DND-41 (cell line): Measurements from ENCODE around the gene FBXW7.

Source experiments
- ATAC-seq: fragments of 200-7000 bp; cut with Tn5 transposase; 3 replicates; pipeline ENCODE4 v1.9.1; 2021; ENCODE audit warnings: low read depth; ENCODE audit not compliant: insufficient read depth
- DNase-seq: peaks from one replicate; pipeline ENCODE4 v3.0.0-alpha.2; 2020
- H2AFZ ChIP-seq: 2 replicates; pipeline ENCODE4 v1.6.0; 2012; ENCODE audit warnings: low read depth, low read length
- H3K27ac ChIP-seq: 2 replicates; pipeline ENCODE4 v1.5.1; 2012; ENCODE audit warnings: low read length, inconsistent platforms
- H3K27me3 ChIP-seq: fragments of 200-600 bp; sonication (generic); 2 replicates; pipeline ENCODE4 v1.6.0; 2012; ENCODE audit warnings: low read length, mild to moderate bottlenecking, inconsistent platforms; ENCODE audit not compliant: insufficient read depth, poor library complexity
- H3K36me3 ChIP-seq: 2 replicates; pipeline ENCODE4 v1.5.1; 2012; ENCODE audit warnings: low read length, inconsistent platforms; ENCODE audit not compliant: insufficient read depth
- H3K4me1 ChIP-seq: 2 replicates; pipeline ENCODE4 v1.5.1; 2012; ENCODE audit warnings: mild to moderate bottlenecking, low read length; ENCODE audit not compliant: insufficient read depth
- H3K4me2 ChIP-seq: 2 replicates; pipeline ENCODE4 v1.6.0; 2012; ENCODE audit warnings: mild to moderate bottlenecking, moderate library complexity, low read length, inconsistent platforms; ENCODE audit not compliant: insufficient read depth
- H3K4me3 ChIP-seq, 2 experiments: fragments of 200-600 bp in 1 of 2; shearing (Covaris generic) in 1 of 2; 2 replicates each; pipeline ENCODE4 v1.5.1; 2012 to 2016; ENCODE audit warnings: inconsistent platforms in 2 of 2, low read length in 2 of 2, mild to moderate bottlenecking in 2 of 2, low read depth in 1 of 2, moderate library complexity in 1 of 2
- H3K79me2 ChIP-seq: 2 replicates; pipeline ENCODE4 v1.6.0; 2012; ENCODE audit warnings: low read length, inconsistent platforms; ENCODE audit not compliant: insufficient read depth
- H3K9ac ChIP-seq: 2 replicates; pipeline ENCODE4 v1.6.0; 2012; ENCODE audit warnings: low read depth, mild to moderate bottlenecking, inconsistent platforms, low read length, moderate library complexity
- H3K9me3 ChIP-seq: 2 replicates; pipeline ENCODE4 v1.5.1; 2012; ENCODE audit warnings: low read length, moderate library complexity, mild to moderate bottlenecking, inconsistent platforms; ENCODE audit not compliant: insufficient read depth, severe bottlenecking
- H4K20me1 ChIP-seq: 2 replicates; pipeline ENCODE4 v1.6.0; 2012; ENCODE audit warnings: low read length; ENCODE audit not compliant: insufficient read depth
- EZH2 ChIP-seq: IDR thresholded peaks from 3 replicates; pipeline ENCODE4 v1.6.1; 2012; ENCODE audit warnings: borderline replicate concordance, low read depth, mild to moderate bottlenecking, moderate library complexity, low read length, inconsistent platforms; ENCODE audit not compliant: severe bottlenecking
- TF ChIP-seq, protein P1 (sequence below): IDR thresholded peaks from 2 replicates; pipeline ENCODE4 v1.5.1; 2012; ENCODE audit warnings: borderline replicate concordance, low read length, moderate library complexity, mild to moderate bottlenecking; ENCODE audit not compliant: poor library complexity, severe bottlenecking; ENCODE audit errors: extremely low read depth

FBXW7 gene

DNA sequence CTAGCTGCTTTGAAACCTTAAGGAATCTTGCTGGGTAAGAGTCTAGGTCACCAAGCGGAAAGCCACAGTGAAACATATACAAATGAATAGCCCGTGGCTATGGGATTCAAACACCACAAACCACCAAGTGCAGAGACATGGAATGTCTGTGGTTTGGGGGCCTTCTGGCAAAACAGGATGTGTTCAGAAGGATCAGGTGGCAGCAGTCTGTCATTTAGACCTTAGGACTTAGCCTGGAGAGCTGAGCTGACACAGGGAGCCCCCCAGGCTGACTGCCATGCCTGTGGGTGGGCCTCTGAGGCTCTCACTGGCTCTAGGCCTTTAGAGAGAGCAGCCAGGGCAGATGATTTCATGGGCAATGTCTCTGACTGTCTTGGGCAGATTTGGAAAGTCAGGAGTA is 225.6 kb downstream of the FBXW7 start:
- Histone ChIP-seq H2AFZ (no peak overlapping the region), H3K4me2 (no peak overlapping the region; the same call in 1 of the 2 replicates), H3K4me1 (peaks cover 22% of the 10 kb centered on the region), H3K9ac (no peak overlapping the region), H3K27ac (peak overlapping the region; percentile 34), H3K4me3 (no peak overlapping the region), H4K20me1 (no peaks in the 10 kb centered on the region), H3K79me2 (no peaks in the 10 kb centered on the region), H3K9me3 (no peaks in the 10 kb centered on the region), H3K36me3 (no peaks in the 10 kb centered on the region), H3K27me3 (no peaks in the 10 kb centered on the region)
- TF ChIP-seq, protein P1, sequence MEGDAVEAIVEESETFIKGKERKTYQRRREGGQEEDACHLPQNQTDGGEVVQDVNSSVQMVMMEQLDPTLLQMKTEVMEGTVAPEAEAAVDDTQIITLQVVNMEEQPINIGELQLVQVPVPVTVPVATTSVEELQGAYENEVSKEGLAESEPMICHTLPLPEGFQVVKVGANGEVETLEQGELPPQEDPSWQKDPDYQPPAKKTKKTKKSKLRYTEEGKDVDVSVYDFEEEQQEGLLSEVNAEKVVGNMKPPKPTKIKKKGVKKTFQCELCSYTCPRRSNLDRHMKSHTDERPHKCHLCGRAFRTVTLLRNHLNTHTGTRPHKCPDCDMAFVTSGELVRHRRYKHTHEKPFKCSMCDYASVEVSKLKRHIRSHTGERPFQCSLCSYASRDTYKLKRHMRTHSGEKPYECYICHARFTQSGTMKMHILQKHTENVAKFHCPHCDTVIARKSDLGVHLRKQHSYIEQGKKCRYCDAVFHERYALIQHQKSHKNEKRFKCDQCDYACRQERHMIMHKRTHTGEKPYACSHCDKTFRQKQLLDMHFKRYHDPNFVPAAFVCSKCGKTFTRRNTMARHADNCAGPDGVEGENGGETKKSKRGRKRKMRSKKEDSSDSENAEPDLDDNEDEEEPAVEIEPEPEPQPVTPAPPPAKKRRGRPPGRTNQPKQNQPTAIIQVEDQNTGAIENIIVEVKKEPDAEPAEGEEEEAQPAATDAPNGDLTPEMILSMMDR: no peak
- TF ChIP-seq EZH2: no peak
- peak; percentile 72 for DNase-seq
- peak; percentile 95 for ATAC-seq

- Histone ChIP-seq H3K27me3 (no peaks in the 10 kb centered on the region), H3K4me1 (peaks cover 22% of the 10 kb centered on the region), H3K4me3 (no peak overlapping the region), H3K27ac (no peak overlapping the region), H3K4me2 (no peak overlapping the region), H4K20me1 (no peaks in the 10 kb centered on the region), H3K79me2 (no peaks in the 10 kb centered on the region), H3K9ac (no peak overlapping the region), H2AFZ (no peak overlapping the region), H3K36me3 (no peaks in the 10 kb centered on the region), H3K9me3 (no peaks in the 10 kb centered on the region)
- no peak for TF ChIP-seq EZH2
- TF ChIP-seq, protein P1: no peak
- DNase-seq (no peak), ATAC-seq (no peak)
These were observed 226.5 kb downstream of the FBXW7 start for GRCh38 chr4:152309418-152309817.

GRCh38 chr4:152308951-152309350 is 226.9 kb downstream of the FBXW7 start:
- Histone ChIP-seq H3K9ac (no peak overlapping the region), H3K4me1 (peaks cover 22% of the 10 kb centered on the region), H3K27me3 (no peaks in the 10 kb centered on the region), H3K27ac (no peak overlapping the region), H3K79me2 (no peaks in the 10 kb centered on the region), H3K4me2 (no peak overlapping the region), H3K4me3 (no peak overlapping the region), H3K9me3 (no peaks in the 10 kb centered on the region), H3K36me3 (no peaks in the 10 kb centered on the region), H4K20me1 (no peaks in the 10 kb centered on the region), H2AFZ (no peak overlapping the region)
- DNase-seq (no peak), ATAC-seq (no peak)
- no peak for TF ChIP-seq EZH2
- TF ChIP-seq, protein P1: no peak

DNA sequence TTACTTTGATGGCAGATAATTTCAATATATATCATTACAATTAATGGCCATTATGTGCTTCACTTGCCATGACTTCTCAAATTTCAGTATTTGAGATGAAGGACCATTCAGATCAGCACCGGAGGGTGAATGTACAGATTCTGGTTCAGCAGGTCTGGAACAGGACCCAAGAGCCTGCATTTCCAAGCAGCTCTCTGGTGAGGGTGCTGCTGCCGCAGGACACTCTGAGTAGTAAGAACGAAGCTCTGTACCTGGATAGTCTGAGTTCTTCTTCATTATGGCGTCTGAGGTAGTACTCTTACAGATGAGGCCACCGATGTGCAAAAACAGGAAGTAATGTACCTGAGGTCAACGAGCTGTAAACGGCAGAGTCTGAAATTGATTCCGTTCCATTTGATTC is 228.2 kb downstream of the FBXW7 start:
- H3K4me3 ChIP-seq: no peak overlapping the region
- TF ChIP-seq, protein P1: no peak
- H3K4me2 ChIP-seq: no peak overlapping the region

More for the DNA sequence above, 228.2 kb downstream of the FBXW7 start:
- Histone ChIP-seq H3K9me3 (no peaks in the 10 kb centered on the region), H3K4me1 (peaks cover 22% of the 10 kb centered on the region), H3K27me3 (no peaks in the 10 kb centered on the region), H3K79me2 (no peaks in the 10 kb centered on the region), H4K20me1 (no peaks in the 10 kb centered on the region), H2AFZ (no peak overlapping the region), H3K9ac (no peak overlapping the region), H3K36me3 (no peaks in the 10 kb centered on the region), H3K27ac (no peak overlapping the region)
- DNase-seq (no peak), ATAC-seq (no peak)
